HL-60 (cell line): ENCODE measurements around the gene TDRD10.

ENCODE experiments used
- GABPA ChIP-seq: IDR thresholded peaks from 2 replicates; pipeline ENCODE4 v1.6.1; 2012; ENCODE audit warnings: low read depth
- POLR2AphosphoS5 ChIP-seq: IDR thresholded peaks from 2 replicates; pipeline ENCODE4 v1.6.1; 2012; ENCODE audit warnings: low read depth
- SPI1 ChIP-seq: IDR thresholded peaks from 2 replicates; pipeline ENCODE4 v1.6.1; 2012; ENCODE audit warnings: low read depth, mild to moderate bottlenecking, borderline replicate concordance
- TF ChIP-seq, protein P1 (sequence below): IDR thresholded peaks from one replicate; pipeline ENCODE4 v1.5.1; 2011; ENCODE audit warnings: low read length, control low read depth, inconsistent platforms; ENCODE audit not compliant: insufficient read depth
- TF ChIP-seq, protein P2 (sequence below): IDR thresholded peaks from 2 replicates; pipeline ENCODE4 v1.6.1; 2012; ENCODE audit warnings: low read depth; ENCODE audit not compliant: insufficient replicate concordance

DNA sequence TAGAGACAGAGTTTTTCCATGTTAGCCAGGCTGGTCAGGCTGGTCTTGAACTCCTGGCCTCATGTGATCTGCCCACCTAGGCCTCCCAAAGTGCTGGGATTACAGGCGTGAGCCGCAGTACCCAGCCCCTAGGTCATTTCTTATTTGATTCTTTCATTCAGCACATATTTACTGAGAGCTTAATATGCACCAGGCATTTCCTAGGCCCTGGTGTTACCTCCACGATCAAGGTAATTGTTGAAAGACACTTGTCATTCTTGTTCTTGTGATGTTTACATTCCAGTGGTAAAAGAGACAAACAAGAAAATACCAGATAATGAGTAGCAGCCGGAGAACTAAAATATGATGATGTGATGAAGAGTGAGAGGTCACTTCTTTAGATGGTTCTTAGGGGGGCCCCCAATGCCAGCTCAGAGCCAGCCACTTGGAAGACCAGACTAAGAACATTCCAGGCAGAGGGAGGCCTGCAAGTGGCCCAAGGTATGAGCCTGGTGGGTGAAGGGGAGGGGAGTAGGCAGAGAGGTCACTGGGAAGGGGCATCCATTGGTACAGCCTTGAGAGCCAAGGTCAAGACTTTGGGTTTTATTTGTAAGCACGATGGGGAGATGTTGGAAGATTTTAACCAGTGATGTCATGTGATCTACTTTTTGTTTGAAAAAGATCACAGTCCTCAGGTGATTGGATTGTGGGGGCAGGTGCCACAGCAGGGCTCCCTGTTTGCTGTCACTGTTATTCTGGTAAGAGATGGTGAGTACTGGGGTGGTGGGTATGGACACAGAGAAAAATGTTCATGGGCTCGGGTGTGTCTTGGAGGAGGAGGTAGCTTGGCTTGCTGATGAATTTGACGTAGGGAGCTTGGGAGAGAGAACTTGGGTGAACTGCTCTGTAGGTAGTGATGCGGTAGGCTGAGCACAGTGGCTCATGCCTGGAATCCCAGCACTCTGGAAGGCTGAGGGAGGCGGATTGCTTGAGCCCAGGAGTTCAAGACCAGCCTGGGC is 37.8 kb downstream of the TDRD10 start:
- TF ChIP-seq POLR2AphosphoS5, result no peak
- TF ChIP-seq, protein P1, sequence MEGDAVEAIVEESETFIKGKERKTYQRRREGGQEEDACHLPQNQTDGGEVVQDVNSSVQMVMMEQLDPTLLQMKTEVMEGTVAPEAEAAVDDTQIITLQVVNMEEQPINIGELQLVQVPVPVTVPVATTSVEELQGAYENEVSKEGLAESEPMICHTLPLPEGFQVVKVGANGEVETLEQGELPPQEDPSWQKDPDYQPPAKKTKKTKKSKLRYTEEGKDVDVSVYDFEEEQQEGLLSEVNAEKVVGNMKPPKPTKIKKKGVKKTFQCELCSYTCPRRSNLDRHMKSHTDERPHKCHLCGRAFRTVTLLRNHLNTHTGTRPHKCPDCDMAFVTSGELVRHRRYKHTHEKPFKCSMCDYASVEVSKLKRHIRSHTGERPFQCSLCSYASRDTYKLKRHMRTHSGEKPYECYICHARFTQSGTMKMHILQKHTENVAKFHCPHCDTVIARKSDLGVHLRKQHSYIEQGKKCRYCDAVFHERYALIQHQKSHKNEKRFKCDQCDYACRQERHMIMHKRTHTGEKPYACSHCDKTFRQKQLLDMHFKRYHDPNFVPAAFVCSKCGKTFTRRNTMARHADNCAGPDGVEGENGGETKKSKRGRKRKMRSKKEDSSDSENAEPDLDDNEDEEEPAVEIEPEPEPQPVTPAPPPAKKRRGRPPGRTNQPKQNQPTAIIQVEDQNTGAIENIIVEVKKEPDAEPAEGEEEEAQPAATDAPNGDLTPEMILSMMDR, result no peak
- TF ChIP-seq, protein P2, sequence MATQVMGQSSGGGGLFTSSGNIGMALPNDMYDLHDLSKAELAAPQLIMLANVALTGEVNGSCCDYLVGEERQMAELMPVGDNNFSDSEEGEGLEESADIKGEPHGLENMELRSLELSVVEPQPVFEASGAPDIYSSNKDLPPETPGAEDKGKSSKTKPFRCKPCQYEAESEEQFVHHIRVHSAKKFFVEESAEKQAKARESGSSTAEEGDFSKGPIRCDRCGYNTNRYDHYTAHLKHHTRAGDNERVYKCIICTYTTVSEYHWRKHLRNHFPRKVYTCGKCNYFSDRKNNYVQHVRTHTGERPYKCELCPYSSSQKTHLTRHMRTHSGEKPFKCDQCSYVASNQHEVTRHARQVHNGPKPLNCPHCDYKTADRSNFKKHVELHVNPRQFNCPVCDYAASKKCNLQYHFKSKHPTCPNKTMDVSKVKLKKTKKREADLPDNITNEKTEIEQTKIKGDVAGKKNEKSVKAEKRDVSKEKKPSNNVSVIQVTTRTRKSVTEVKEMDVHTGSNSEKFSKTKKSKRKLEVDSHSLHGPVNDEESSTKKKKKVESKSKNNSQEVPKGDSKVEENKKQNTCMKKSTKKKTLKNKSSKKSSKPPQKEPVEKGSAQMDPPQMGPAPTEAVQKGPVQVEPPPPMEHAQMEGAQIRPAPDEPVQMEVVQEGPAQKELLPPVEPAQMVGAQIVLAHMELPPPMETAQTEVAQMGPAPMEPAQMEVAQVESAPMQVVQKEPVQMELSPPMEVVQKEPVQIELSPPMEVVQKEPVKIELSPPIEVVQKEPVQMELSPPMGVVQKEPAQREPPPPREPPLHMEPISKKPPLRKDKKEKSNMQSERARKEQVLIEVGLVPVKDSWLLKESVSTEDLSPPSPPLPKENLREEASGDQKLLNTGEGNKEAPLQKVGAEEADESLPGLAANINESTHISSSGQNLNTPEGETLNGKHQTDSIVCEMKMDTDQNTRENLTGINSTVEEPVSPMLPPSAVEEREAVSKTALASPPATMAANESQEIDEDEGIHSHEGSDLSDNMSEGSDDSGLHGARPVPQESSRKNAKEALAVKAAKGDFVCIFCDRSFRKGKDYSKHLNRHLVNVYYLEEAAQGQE, result no peak
- TF ChIP-seq SPI1, result no peak
- TF ChIP-seq GABPA, result no peak
